KMS-11 (cell line): ENCODE measurements around the gene FER.

Experiments
- H2AFZ ChIP-seq: fragments of 200-600 bp; sonication (generic); 2 replicates; pipeline ENCODE4 v1.6.1; 2016; ENCODE audit warnings: antibody characterized with exemption, mixed run types, low read depth
- H3K27ac ChIP-seq: fragments of 200-600 bp; sonication (generic); 2 replicates; pipeline ENCODE4 v1.6.1; 2016; ENCODE audit warnings: mild to moderate bottlenecking, mixed run types
- H3K27me3 ChIP-seq: fragments of 200-600 bp; sonication (generic); 2 replicates; pipeline ENCODE4 v1.6.1; 2017; ENCODE audit warnings: mild to moderate bottlenecking, low read depth, mixed run types, moderate library complexity; ENCODE audit not compliant: insufficient read depth
- H3K36me3 ChIP-seq: fragments of 200-600 bp; sonication (generic); 2 replicates; pipeline ENCODE4 v1.6.1; 2017; ENCODE audit warnings: mild to moderate bottlenecking, mixed run types; ENCODE audit not compliant: insufficient read depth
- H3K4me1 ChIP-seq: fragments of 200-600 bp; sonication (generic); 2 replicates; pipeline ENCODE4 v1.6.1; 2016; ENCODE audit warnings: mild to moderate bottlenecking, low read depth, mixed run types; ENCODE audit not compliant: poor library complexity, severe bottlenecking
- H3K4me2 ChIP-seq: fragments of 200-600 bp; sonication (generic); 2 replicates; pipeline ENCODE4 v1.7.0; 2016; ENCODE audit warnings: mild to moderate bottlenecking, mixed run types
- H3K4me3 ChIP-seq: fragments of 200-600 bp; sonication (generic); IDR thresholded peaks from 2 replicates; pipeline ENCODE4 v1.6.1; 2017; ENCODE audit warnings: low read depth, low read length, mixed read lengths; ENCODE audit not compliant: insufficient read depth
- H3K79me2 ChIP-seq: fragments of 200-600 bp; sonication (generic); 2 replicates; pipeline ENCODE4 v1.6.1; 2016; ENCODE audit warnings: low read depth, mixed run types; ENCODE audit not compliant: insufficient read depth
- H3K9ac ChIP-seq: fragments of 200-600 bp; sonication (generic); 2 replicates; pipeline ENCODE4 v1.6.1; 2016; ENCODE audit warnings: mild to moderate bottlenecking, mixed run types
- H4K20me1 ChIP-seq: fragments of 200-600 bp; sonication (generic); 2 replicates; pipeline ENCODE4 v1.6.1; 2016; ENCODE audit warnings: mild to moderate bottlenecking, mixed run types; ENCODE audit not compliant: insufficient read depth
- TF ChIP-seq, protein P1 (sequence below): fragments of 200-600 bp; sonication (generic); conservative IDR thresholded peaks from 2 replicates; pipeline ENCODE4 v1.6.1; 2017; ENCODE audit warnings: low read depth, mild to moderate bottlenecking, antibody characterized with exemption, low read length, moderate library complexity, mixed read lengths

Gene FER

DNA sequence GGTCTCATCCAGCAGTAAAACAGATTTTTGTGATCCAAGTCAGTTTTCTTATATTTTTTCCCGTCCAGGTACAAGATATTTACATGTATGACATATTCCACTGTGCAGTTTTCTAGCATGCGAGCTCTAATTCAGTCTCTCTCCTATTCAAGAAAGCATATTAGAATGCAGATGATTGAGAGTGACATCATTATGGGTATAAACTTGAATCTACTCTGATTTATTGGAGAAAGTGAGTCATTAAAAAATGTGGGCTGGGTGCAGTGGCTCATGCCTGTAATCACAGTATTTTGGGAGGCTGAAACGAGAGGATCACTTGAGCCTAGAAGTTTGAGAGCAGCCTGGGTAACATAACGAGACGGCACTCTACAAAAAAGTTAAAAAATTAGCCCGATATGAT lies 6.2 kb downstream of the FER start:
- H3K4me2 ChIP-seq = no peak overlapping the region
- no peaks in the 10 kb centered on the region for H4K20me1 ChIP-seq

DNA sequence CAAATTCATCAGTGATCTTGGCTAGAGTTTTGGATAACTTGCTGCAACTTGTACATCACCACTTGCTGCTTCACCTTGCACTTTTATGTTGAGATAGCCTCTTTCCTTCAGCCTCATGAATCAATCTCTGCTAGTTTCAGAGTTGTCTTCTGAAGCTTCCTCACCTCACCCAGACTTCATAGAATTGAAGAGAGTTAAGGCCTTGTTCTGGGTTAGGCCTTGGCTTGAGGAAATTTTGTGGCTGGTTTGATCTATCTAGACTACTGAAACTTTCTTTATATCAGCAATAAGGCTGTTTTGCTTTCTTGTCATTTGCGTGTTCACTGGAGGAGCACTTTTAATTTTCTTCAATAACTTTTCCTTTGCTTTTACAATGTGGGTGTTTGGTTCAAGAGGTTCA lies 12.8 kb downstream of the FER start:
- Histone ChIP-seq H3K9ac (no peak overlapping the region), H4K20me1 (no peaks in the 10 kb centered on the region), H2AFZ (no peak overlapping the region), H3K27ac (no peak overlapping the region), H3K4me1 (no peaks in the 10 kb centered on the region), H3K36me3 (no peaks in the 10 kb centered on the region), H3K27me3 (no peaks in the 10 kb centered on the region), H3K4me2 (no peak overlapping the region), H3K4me3 (no peak overlapping the region), H3K79me2 (no peaks in the 10 kb centered on the region)
- TF ChIP-seq, protein P1, sequence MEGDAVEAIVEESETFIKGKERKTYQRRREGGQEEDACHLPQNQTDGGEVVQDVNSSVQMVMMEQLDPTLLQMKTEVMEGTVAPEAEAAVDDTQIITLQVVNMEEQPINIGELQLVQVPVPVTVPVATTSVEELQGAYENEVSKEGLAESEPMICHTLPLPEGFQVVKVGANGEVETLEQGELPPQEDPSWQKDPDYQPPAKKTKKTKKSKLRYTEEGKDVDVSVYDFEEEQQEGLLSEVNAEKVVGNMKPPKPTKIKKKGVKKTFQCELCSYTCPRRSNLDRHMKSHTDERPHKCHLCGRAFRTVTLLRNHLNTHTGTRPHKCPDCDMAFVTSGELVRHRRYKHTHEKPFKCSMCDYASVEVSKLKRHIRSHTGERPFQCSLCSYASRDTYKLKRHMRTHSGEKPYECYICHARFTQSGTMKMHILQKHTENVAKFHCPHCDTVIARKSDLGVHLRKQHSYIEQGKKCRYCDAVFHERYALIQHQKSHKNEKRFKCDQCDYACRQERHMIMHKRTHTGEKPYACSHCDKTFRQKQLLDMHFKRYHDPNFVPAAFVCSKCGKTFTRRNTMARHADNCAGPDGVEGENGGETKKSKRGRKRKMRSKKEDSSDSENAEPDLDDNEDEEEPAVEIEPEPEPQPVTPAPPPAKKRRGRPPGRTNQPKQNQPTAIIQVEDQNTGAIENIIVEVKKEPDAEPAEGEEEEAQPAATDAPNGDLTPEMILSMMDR = no peak

More for the DNA sequence above, 6.2 kb downstream of the FER start:
- no peaks in the 10 kb centered on the region for H3K27me3 ChIP-seq
- no peaks in the 10 kb centered on the region for H3K79me2 ChIP-seq
- TF ChIP-seq, protein P1 = no peak
- no peak overlapping the region for H3K4me3 ChIP-seq
- no peak overlapping the region for H3K9ac ChIP-seq
- no peak overlapping the region for H2AFZ ChIP-seq
- no peaks in the 10 kb centered on the region for H3K36me3 ChIP-seq
- no peak overlapping the region for H3K27ac ChIP-seq
- peaks cover 8% of the 10 kb centered on the region for H3K4me1 ChIP-seq

DNA sequence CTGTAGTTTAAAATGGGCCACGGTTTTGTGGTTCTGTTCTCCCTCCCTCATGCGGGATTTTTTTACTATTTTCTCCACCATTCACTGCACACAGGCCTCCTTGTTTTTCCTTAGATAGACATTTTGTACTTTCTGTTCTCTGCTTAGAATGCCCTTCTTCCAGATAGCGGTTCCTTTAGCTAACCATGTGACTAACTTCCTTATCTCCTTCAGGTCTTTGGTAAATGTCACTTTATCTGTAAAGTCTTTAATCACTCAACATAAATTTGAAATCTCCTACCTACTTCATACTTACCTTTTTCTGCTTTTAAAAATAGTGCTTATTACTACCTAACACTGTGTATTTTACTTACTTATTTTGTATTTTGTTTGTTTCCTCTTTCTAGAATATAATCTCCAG lies 15.0 kb downstream of the FER start:
- TF ChIP-seq, protein P1 = no peak
- Histone ChIP-seq H3K27ac (no peak overlapping the region), H2AFZ (no peak overlapping the region), H4K20me1 (no peaks in the 10 kb centered on the region), H3K4me3 (no peak overlapping the region), H3K9ac (no peak overlapping the region), H3K36me3 (no peaks in the 10 kb centered on the region), H3K27me3 (no peaks in the 10 kb centered on the region), H3K4me1 (no peaks in the 10 kb centered on the region), H3K79me2 (no peaks in the 10 kb centered on the region), H3K4me2 (no peak overlapping the region)

DNA sequence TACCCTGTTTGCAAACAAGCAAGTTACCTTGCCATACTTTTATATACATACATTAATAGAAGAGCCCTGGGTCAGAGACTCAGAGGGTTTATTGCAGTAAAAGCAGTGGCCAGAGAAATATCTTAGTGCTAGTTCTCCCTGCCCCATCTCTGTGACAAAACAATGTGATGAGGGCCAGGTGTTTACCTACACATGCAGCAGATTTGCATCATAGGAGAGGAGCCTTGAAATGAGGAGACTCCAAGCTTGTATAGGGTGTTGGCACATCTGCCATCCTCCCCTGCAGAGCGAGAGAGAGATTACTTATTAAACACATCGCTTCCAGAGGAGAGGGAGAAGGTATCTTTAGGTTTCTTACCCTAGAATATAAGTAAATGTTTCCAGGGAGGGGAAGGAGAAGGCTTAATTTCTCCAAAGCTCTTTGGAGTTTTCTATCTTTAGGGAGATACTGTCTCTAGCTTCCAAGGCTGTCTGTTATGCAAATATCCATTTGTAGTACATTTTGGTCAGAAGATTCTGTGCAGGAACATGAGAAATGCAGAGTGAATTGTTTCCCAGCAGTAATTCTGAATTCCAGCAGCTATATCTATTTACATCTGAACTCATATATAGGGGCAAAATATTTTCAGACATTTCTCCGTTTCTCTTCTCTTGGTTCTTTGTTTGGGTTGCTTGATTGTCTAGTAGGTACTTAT lies 15.7 kb downstream of the FER start:
- Histone ChIP-seq H3K27ac (no peak overlapping the region), H4K20me1 (no peaks in the 10 kb centered on the region), H3K4me1 (no peaks in the 10 kb centered on the region), H2AFZ (no peak overlapping the region), H3K4me3 (no peak overlapping the region), H3K9ac (no peak overlapping the region), H3K79me2 (no peaks in the 10 kb centered on the region), H3K36me3 (no peaks in the 10 kb centered on the region), H3K4me2 (no peak overlapping the region), H3K27me3 (no peaks in the 10 kb centered on the region)
- TF ChIP-seq, protein P1 = no peak
